ENCODE measurements around the gene LAMB1.

Gene LAMB1

GRCh38 chr7:107936312-107936711 is 66.6 kb downstream of the LAMB1 start:
- no peak overlapping the region for H2BK5ac ChIP-seq (ENCODE audit: low read length)
- no peak for DNase-seq (ENCODE audit: low spot score)
- H3K79me1 ChIP-seq (ENCODE audit: low read depth, low read length) = peaks cover 2% of the 10 kb centered on the region
- H3K27me3 ChIP-seq (ENCODE audit: control insufficient read depth in 3 of 3, insufficient read depth in 3 of 3, low read depth in 1 of 3, low read length in 3 of 3) = no peaks in the 10 kb centered on the region
- H2BK12ac ChIP-seq (ENCODE audit: low read length) = no peak overlapping the region
- H3K36me3 ChIP-seq (replicated peaks in 1 of 2; ENCODE audit: control insufficient read depth in 2 of 2, insufficient read depth in 2 of 2, low read length in 2 of 2) = peaks cover 9 to 73% of the 10 kb centered on the region in 2 donors
- H3K4me1 ChIP-seq (ENCODE audit: control insufficient read depth in 2 of 2, insufficient read depth in 1 of 2, low read depth in 1 of 2, low read length in 2 of 2) = peaks cover 16 to 20% of the 10 kb centered on the region in 2 donors
- no peak overlapping the region for H3K27ac ChIP-seq (replicated peaks; ENCODE audit: low read length)
- WGBS, 2 donors (ENCODE audit: extremely low coverage in 2 of 2, insufficient read length in 2 of 2, insufficient replicate concordance in 1 of 2) = no CpG with 5 or more reads among the region's 2 CpGs
- H3K4me3 ChIP-seq (ENCODE audit: low read length in 2 of 2) = no peak overlapping the region
- H3K4me2 ChIP-seq (ENCODE audit: insufficient read depth, low read length, poor library complexity, severe bottlenecking) = no peak overlapping the region
- H2AFZ ChIP-seq (ENCODE audit: low read length) = no peak overlapping the region
- H4K91ac ChIP-seq (ENCODE audit: low read depth, low read length, poor library complexity) = no peak overlapping the region
- H2BK120ac ChIP-seq (ENCODE audit: low read depth, low read length) = no peak overlapping the region
- H3K4ac ChIP-seq (ENCODE audit: low read length) = no peak overlapping the region
- no peak overlapping the region for H3K23ac ChIP-seq (ENCODE audit: low read depth, low read length, poor library complexity)
- no peak overlapping the region for H2AK5ac ChIP-seq (ENCODE audit: low read depth, low read length)
- no peak overlapping the region for H3K14ac ChIP-seq (ENCODE audit: low read length)
- H4K8ac ChIP-seq (ENCODE audit: low read depth, low read length) = no peak overlapping the region
- H3K9me3 ChIP-seq (replicated peaks in 1 of 2; ENCODE audit: control insufficient read depth in 2 of 2, insufficient read depth in 1 of 2, low read depth in 1 of 2, low read length in 2 of 2) = no peaks in the 10 kb centered on the region
- H3K9ac ChIP-seq (ENCODE audit: low read depth, low read length, poor library complexity) = no peak overlapping the region
- no peak overlapping the region for H2BK15ac ChIP-seq (ENCODE audit: low read length)
- H3K18ac ChIP-seq (ENCODE audit: low read length) = no peak overlapping the region

- H3K4ac ChIP-seq (ENCODE audit: low read length) = no peak overlapping the region
- no peak overlapping the region for H2BK12ac ChIP-seq (ENCODE audit: low read length)
- H3K36me3 ChIP-seq (replicated peaks in 1 of 2; ENCODE audit: control insufficient read depth in 2 of 2, insufficient read depth in 2 of 2, low read length in 2 of 2) = peaks cover 9 to 73% of the 10 kb centered on the region in 2 donors
Observed at GRCh38 chr7:107934991-107935770, 67.8 kb downstream of the LAMB1 start.

GRCh38 chr7:107933386-107934013 is 69.5 kb downstream of the LAMB1 start:
- Histone ChIP-seq H3K4me2 (ENCODE audit: insufficient read depth, low read length, poor library complexity, severe bottlenecking) (no peak overlapping the region), H3K4me1 (ENCODE audit: control insufficient read depth in 2 of 2, insufficient read depth in 1 of 2, low read depth in 1 of 2, low read length in 2 of 2) (peaks cover 14 to 16% of the 10 kb centered on the region in 2 donors), H2AFZ (ENCODE audit: low read length) (no peak overlapping the region), H3K27me3 (ENCODE audit: control insufficient read depth in 3 of 3, insufficient read depth in 3 of 3, low read depth in 1 of 3, low read length in 3 of 3) (no peaks in the 10 kb centered on the region), H3K18ac (ENCODE audit: low read length) (no peak overlapping the region), H2BK5ac (ENCODE audit: low read length) (no peak overlapping the region), H3K23ac (ENCODE audit: low read depth, low read length, poor library complexity) (no peak overlapping the region), H3K9me3 (replicated peaks in 1 of 2; ENCODE audit: control insufficient read depth in 2 of 2, insufficient read depth in 1 of 2, low read depth in 1 of 2, low read length in 2 of 2) (no peaks in the 10 kb centered on the region), H3K14ac (ENCODE audit: low read length) (no peak overlapping the region), H3K79me1 (ENCODE audit: low read depth, low read length) (no peaks in the 10 kb centered on the region), H3K4ac (ENCODE audit: low read length) (no peak overlapping the region), H2BK12ac (ENCODE audit: low read length) (no peak overlapping the region), H3K27ac (replicated peaks; ENCODE audit: low read length) (no peak overlapping the region), H3K9ac (ENCODE audit: low read depth, low read length, poor library complexity) (no peak overlapping the region), H2AK5ac (ENCODE audit: low read depth, low read length) (no peak overlapping the region), H3K36me3 (replicated peaks in 1 of 2; ENCODE audit: control insufficient read depth in 2 of 2, insufficient read depth in 2 of 2, low read length in 2 of 2) (peaks cover 9 to 77% of the 10 kb centered on the region in 2 donors), H4K91ac (ENCODE audit: low read depth, low read length, poor library complexity) (no peak overlapping the region), H4K8ac (ENCODE audit: low read depth, low read length) (no peak overlapping the region), H3K4me3 (ENCODE audit: low read length in 2 of 2) (no peak overlapping the region), H2BK120ac (ENCODE audit: low read depth, low read length) (no peak overlapping the region), H2BK15ac (ENCODE audit: low read length) (no peak overlapping the region)
- no peak for DNase-seq (ENCODE audit: low spot score)
- no CpG with 5 or more reads among the region's 6 CpGs for WGBS, 2 donors (ENCODE audit: extremely low coverage in 2 of 2, insufficient read length in 2 of 2, insufficient replicate concordance in 1 of 2)

More at GRCh38 chr7:107934991-107935770, 67.8 kb downstream of the LAMB1 start:
- no peak for DNase-seq (ENCODE audit: low spot score)
- H2BK120ac ChIP-seq (ENCODE audit: low read depth, low read length) = no peak overlapping the region
- H3K4me3 ChIP-seq (ENCODE audit: low read length in 2 of 2) = no peak overlapping the region
- H3K14ac ChIP-seq (ENCODE audit: low read length) = no peak overlapping the region
- H3K27me3 ChIP-seq (ENCODE audit: control insufficient read depth in 3 of 3, insufficient read depth in 3 of 3, low read depth in 1 of 3, low read length in 3 of 3) = no peaks in the 10 kb centered on the region
- H3K4me1 ChIP-seq (ENCODE audit: control insufficient read depth in 2 of 2, insufficient read depth in 1 of 2, low read depth in 1 of 2, low read length in 2 of 2) = peaks cover 16 to 20% of the 10 kb centered on the region in 2 donors
- H2AFZ ChIP-seq (ENCODE audit: low read length) = no peak overlapping the region
- H3K9me3 ChIP-seq (replicated peaks in 1 of 2; ENCODE audit: control insufficient read depth in 2 of 2, insufficient read depth in 1 of 2, low read depth in 1 of 2, low read length in 2 of 2) = no peaks in the 10 kb centered on the region
- H2BK5ac ChIP-seq (ENCODE audit: low read length) = no peak overlapping the region
- H4K91ac ChIP-seq (ENCODE audit: low read depth, low read length, poor library complexity) = no peak overlapping the region
- no peak overlapping the region for H3K9ac ChIP-seq (ENCODE audit: low read depth, low read length, poor library complexity)
- H3K23ac ChIP-seq (ENCODE audit: low read depth, low read length, poor library complexity) = no peak overlapping the region
- no CpG with 5 or more reads among the region's 8 CpGs for WGBS, 2 donors (ENCODE audit: extremely low coverage in 2 of 2, insufficient read length in 2 of 2, insufficient replicate concordance in 1 of 2)
- no peak overlapping the region for H3K4me2 ChIP-seq (ENCODE audit: insufficient read depth, low read length, poor library complexity, severe bottlenecking)
- H2BK15ac ChIP-seq (ENCODE audit: low read length) = no peak overlapping the region
- H3K18ac ChIP-seq (ENCODE audit: low read length) = peak overlapping the region; percentile 29
- no peak overlapping the region for H2AK5ac ChIP-seq (ENCODE audit: low read depth, low read length)
- H4K8ac ChIP-seq (ENCODE audit: low read depth, low read length) = no peak overlapping the region
- no peak overlapping the region for H3K27ac ChIP-seq (replicated peaks; ENCODE audit: low read length)
- H3K79me1 ChIP-seq (ENCODE audit: low read depth, low read length) = peaks cover 2% of the 10 kb centered on the region

- Histone ChIP-seq H3K4me3 (ENCODE audit: low read length in 2 of 2) (no peak overlapping the region), H3K27ac (replicated peaks; ENCODE audit: low read length) (peak overlapping the region; percentile 40)
Observed at GRCh38 chr7:107932805-107933204, 70.2 kb downstream of the LAMB1 start.

More at GRCh38 chr7:107932805-107933204, 70.2 kb downstream of the LAMB1 start:
- DNase-seq (ENCODE audit: low spot score) = no peak
- no CpG with 5 or more reads among the region's 2 CpGs for WGBS, 2 donors (ENCODE audit: extremely low coverage in 2 of 2, insufficient read length in 2 of 2, insufficient replicate concordance in 1 of 2)
- no peaks in the 10 kb centered on the region for H3K79me1 ChIP-seq (ENCODE audit: low read depth, low read length)
- H3K4me1 ChIP-seq (ENCODE audit: control insufficient read depth in 2 of 2, insufficient read depth in 1 of 2, low read depth in 1 of 2, low read length in 2 of 2) = peaks cover 13 to 16% of the 10 kb centered on the region in 2 donors
- no peak overlapping the region for H3K14ac ChIP-seq (ENCODE audit: low read length)
- H3K4ac ChIP-seq (ENCODE audit: low read length) = no peak overlapping the region
- no peak overlapping the region for H4K8ac ChIP-seq (ENCODE audit: low read depth, low read length)
- H3K9ac ChIP-seq (ENCODE audit: low read depth, low read length, poor library complexity) = no peak overlapping the region
- no peaks in the 10 kb centered on the region for H3K27me3 ChIP-seq (ENCODE audit: control insufficient read depth in 3 of 3, insufficient read depth in 3 of 3, low read depth in 1 of 3, low read length in 3 of 3)
- peaks cover 10 to 83% of the 10 kb centered on the region in 2 donors for H3K36me3 ChIP-seq (replicated peaks in 1 of 2; ENCODE audit: control insufficient read depth in 2 of 2, insufficient read depth in 2 of 2, low read length in 2 of 2)
- no peak overlapping the region for H2AFZ ChIP-seq (ENCODE audit: low read length)
- no peak overlapping the region for H2AK5ac ChIP-seq (ENCODE audit: low read depth, low read length)
- no peak overlapping the region for H3K4me2 ChIP-seq (ENCODE audit: insufficient read depth, low read length, poor library complexity, severe bottlenecking)
- H3K18ac ChIP-seq (ENCODE audit: low read length) = no peak overlapping the region
- H4K91ac ChIP-seq (ENCODE audit: low read depth, low read length, poor library complexity) = no peak overlapping the region
- H2BK15ac ChIP-seq (ENCODE audit: low read length) = no peak overlapping the region
- H3K23ac ChIP-seq (ENCODE audit: low read depth, low read length, poor library complexity) = no peak overlapping the region
- no peak overlapping the region for H2BK5ac ChIP-seq (ENCODE audit: low read length)
- H2BK120ac ChIP-seq (ENCODE audit: low read depth, low read length) = no peak overlapping the region
- no peak overlapping the region for H2BK12ac ChIP-seq (ENCODE audit: low read length)
- no peaks in the 10 kb centered on the region for H3K9me3 ChIP-seq (replicated peaks in 1 of 2; ENCODE audit: control insufficient read depth in 2 of 2, insufficient read depth in 1 of 2, low read depth in 1 of 2, low read length in 2 of 2)
